Endodermal cell (in vitro differentiated cells): ENCODE results near the gene KCP. TPM values are rescaled to one million over a fixed set of nuclear protein-coding genes. Genes with fewer than 3 reads are reported as not detected.
A peak's percentile ranks its signal among the peaks of the same experiment; 100 is the strongest.

ENCODE experiments used
- DNase-seq: peaks from one replicate; pipeline ENCODE4 v3.0.0-alpha.2; 2017
- H3K27ac ChIP-seq: 2 replicates; pipeline ENCODE4 v1.5.1; 2013; ENCODE audit warnings: mild to moderate bottlenecking, low read depth, low read length, moderate library complexity
- H3K27me3 ChIP-seq: 2 replicates; pipeline ENCODE4 v1.6.1; 2013; ENCODE audit warnings: mild to moderate bottlenecking, low read length, moderate library complexity; ENCODE audit not compliant: insufficient read depth, control insufficient read depth, poor library complexity, severe bottlenecking
- H3K36me3 ChIP-seq: 2 replicates; pipeline ENCODE4 v1.7.0; 2013; ENCODE audit warnings: mild to moderate bottlenecking, low read length, moderate library complexity; ENCODE audit not compliant: control insufficient read depth, insufficient read depth
- H3K4me1 ChIP-seq: one replicate; pipeline ENCODE4 v1.7.0; 2013; ENCODE audit warnings: low read length; ENCODE audit not compliant: control insufficient read depth, insufficient read depth
- H3K4me3 ChIP-seq: 2 replicates; pipeline ENCODE4 v1.5.1; 2013; ENCODE audit warnings: mild to moderate bottlenecking, low read length, moderate library complexity
- H3K9ac ChIP-seq: 2 replicates; pipeline ENCODE4 v1.6.1; 2013; ENCODE audit warnings: mild to moderate bottlenecking, low read length, moderate library complexity; ENCODE audit not compliant: poor library complexity, severe bottlenecking; ENCODE audit errors: extremely low read depth
- H3K9me3 ChIP-seq: 2 replicates; pipeline ENCODE4 v1.6.1; 2013; ENCODE audit warnings: mild to moderate bottlenecking, low read length, moderate library complexity; ENCODE audit not compliant: control insufficient read depth
- H3K27ac Mint-ChIP-seq: 2 replicates; pipeline ENCODE4 v1.8.0; 2020; ENCODE audit warnings: mixed read lengths
- H3K27me3 Mint-ChIP-seq: 2 replicates; pipeline ENCODE4 v1.8.0; 2021; ENCODE audit warnings: mild to moderate bottlenecking, mixed read lengths; ENCODE audit not compliant: insufficient read depth
- H3K36me3 Mint-ChIP-seq: 2 replicates; pipeline ENCODE4 v1.8.0; 2020; ENCODE audit warnings: low read depth, mixed read lengths
- H3K4me1 Mint-ChIP-seq: 2 replicates; pipeline ENCODE4 v1.8.0; 2020; ENCODE audit warnings: mixed read lengths
- H3K4me3 Mint-ChIP-seq: 2 replicates; pipeline ENCODE4 v1.8.0; 2020; ENCODE audit warnings: mild to moderate bottlenecking, moderate library complexity, mixed read lengths
- H3K9me3 Mint-ChIP-seq: 2 replicates; pipeline ENCODE4 v1.8.0; 2020; ENCODE audit warnings: mild to moderate bottlenecking, mixed read lengths
- CTCF ChIP-seq: fragments of 200-600 bp; sonication (generic); conservative IDR thresholded peaks from 2 replicates; pipeline ENCODE4 v1.5.0; 2021; ENCODE audit warnings: antibody characterized with exemption, mild to moderate bottlenecking
- WGBS, 2 experiments: methylation state at CpG; one replicate each; pipeline versions ENCODE4 v1.1.5 to v1.1.7; 2013; ENCODE audit warnings: missing lambda C conversion rate in 2 of 2, mixed read lengths in 1 of 2; ENCODE audit not compliant: insufficient coverage in 1 of 2, insufficient read length in 1 of 2; 5-methylcytosine and 5-hydroxymethylcytosine counted together
- total RNA-seq, 2 donors: library from RNA; stranded (reverse); fragmentation: NEBNext Ultra II Directional in 1 of 2; extraction: Animal tissue kit (Norgen Biotek cat#: 25700) in 1 of 2; gene quantifications; 2 replicates in 1 of 2; 3 replicates in 1 of 2; pipeline ENCODE4 v1.2.1, GENCODE V29; 2021

The KCP gene
- total RNA-seq, 2 donors from 2014 or later: 21.1 to 33.3 TPM

- Histone ChIP-seq H3K4me1 (peaks cover 7% of the 10 kb centered on the region), H3K9ac (peak within 1 kb of the TSS; percentile 47), H3K9me3 (no peaks in the 10 kb centered on the region), H3K27me3 (peaks cover 11% of the 10 kb centered on the region), H3K27ac (peak within 1 kb of the TSS; percentile 99), H3K36me3 (peaks cover under 1% of the 10 kb centered on the region), H3K4me3 (peak within 1 kb of the TSS; percentile 80)
- no peak within 1 kb of the TSS for H3K27ac Mint-ChIP-seq
- H3K27me3 Mint-ChIP-seq: peaks cover 39% of the 10 kb centered on the region
- TF ChIP-seq CTCF: no peak
- no peaks in the 10 kb centered on the region for H3K9me3 Mint-ChIP-seq
- no peaks in the 10 kb centered on the region for H3K36me3 Mint-ChIP-seq
- H3K4me3 Mint-ChIP-seq: peak within 1 kb of the TSS; percentile 63
- peak; percentile 72 for DNase-seq
- WGBS, 2 experiments: 1 to 2% methylated on average over 67 to 108 of the region's 109 CpGs
- peaks cover 25% of the 10 kb centered on the region for H3K4me1 Mint-ChIP-seq
Measured at GRCh38 chr7:128830231-128831177, 80.0 kb downstream of the KCP start, which contains the start of gene FLNC. TSS of gene FLNC (plus strand) at chr7:128830406. CDS start at chr7:128830638, 232 bp downstream.

- no peak for TF ChIP-seq CTCF
- H3K27me3 Mint-ChIP-seq: peaks cover 41% of the 10 kb centered on the region
Measured at GRCh38 chr7:128829391-128830166, 80.9 kb downstream of the KCP start.

GRCh38 chr7:128827971-128828711, 82.4 kb downstream of the KCP start:
- TF ChIP-seq CTCF: no peak
- Mint-ChIP-seq H3K4me3 (no peak overlapping the region), H3K27me3 (peaks cover 41% of the 10 kb centered on the region), H3K36me3 (no peaks in the 10 kb centered on the region), H3K4me1 (peaks cover 18% of the 10 kb centered on the region), H3K27ac (no peak overlapping the region), H3K9me3 (no peaks in the 10 kb centered on the region)
- no peak overlapping the region for H3K4me3 ChIP-seq
- no peaks in the 10 kb centered on the region for H3K9me3 ChIP-seq
- peak overlapping the region; percentile 22 for H3K27ac ChIP-seq
- no peak overlapping the region for H3K9ac ChIP-seq
- DNase-seq: peak; percentile 57
- H3K4me1 ChIP-seq: peaks cover 6% of the 10 kb centered on the region
- peaks cover 11% of the 10 kb centered on the region for H3K27me3 ChIP-seq
- WGBS, 2 experiments: 67 to 80% methylated on average over 3 to 10 of the region's 10 CpGs
- no peaks in the 10 kb centered on the region for H3K36me3 ChIP-seq

More at GRCh38 chr7:128829391-128830166, 80.9 kb downstream of the KCP start:
- peaks cover 25% of the 10 kb centered on the region for H3K4me1 Mint-ChIP-seq
- H3K27ac ChIP-seq: no peak overlapping the region
- H3K27me3 ChIP-seq: peaks cover 11% of the 10 kb centered on the region
- H3K27ac Mint-ChIP-seq: no peak overlapping the region
- H3K9ac ChIP-seq: no peak overlapping the region
- no peaks in the 10 kb centered on the region for H3K9me3 ChIP-seq
- no peaks in the 10 kb centered on the region for H3K9me3 Mint-ChIP-seq
- H3K36me3 ChIP-seq: no peaks in the 10 kb centered on the region
- H3K36me3 Mint-ChIP-seq: no peaks in the 10 kb centered on the region
- H3K4me1 ChIP-seq: peaks cover 7% of the 10 kb centered on the region
- peak; percentile 71 for DNase-seq
- H3K4me3 Mint-ChIP-seq: peak overlapping the region; percentile 63
- 44 to 68% methylated on average over 6 to 13 of the region's 13 CpGs for WGBS, 2 experiments
- no peak overlapping the region for H3K4me3 ChIP-seq
